ENCODE data around the gene MYO1C. TPM values are rescaled to one million over a fixed set of nuclear protein-coding genes. Genes with fewer than 3 reads are reported as not detected.
A peak's percentile ranks its signal among the peaks of the same experiment; 100 is the strongest.

MYO1C gene
- total RNA-seq, 4 donors from 2014 or later: 103 to 145 (median 121) TPM

- peak overlapping the region in 2 of 3 donors; percentile 78 to 97 for H3K27ac ChIP-seq
- WGBS, 2 donors: 68 to 70% methylated on average over 21 to 23 of the region's 23 CpGs
- H3K36me3 ChIP-seq: peaks cover 9 to 15% of the 10 kb centered on the region in 2 donors
- H3K4me3 ChIP-seq (replicated peaks in 1 of 3): no peak overlapping the region
- no peaks in the 10 kb centered on the region for H3K27me3 ChIP-seq
- TF ChIP-seq CTCF (IDR thresholded peaks at IDR 0.05) (no peak), POLR2A (IDR thresholded peaks at IDR 0.05) (no peak)
- intact Hi-C loops (cut with DNase I): no loop called here
- DNase-seq: no peak
- H3K4me1 ChIP-seq: peaks cover 38 to 64% of the 10 kb centered on the region in 2 donors
- H3K9me3 ChIP-seq: no peaks in the 10 kb centered on the region
Measured at GRCh38 chr17:1493291-1493980, 950 bp upstream of the MYO1C start.

GRCh38 chr17:1491443-1492248 is 840 bp downstream of the MYO1C start:
- Histone ChIP-seq H3K4me3 (replicated peaks in 1 of 3) (peak overlapping the region; percentile 40 to 68 (median 50)), H3K9me3 (no peaks in the 10 kb centered on the region), H3K4me1 (peaks cover 53 to 76% of the 10 kb centered on the region in 2 donors), H3K36me3 (peaks cover 6 to 9% of the 10 kb centered on the region in 2 donors), H3K27me3 (no peaks in the 10 kb centered on the region), H3K27ac (peak overlapping the region; percentile 76 to 97 (median 78))
- 5 to 9% methylated on average over 9 to 19 of the region's 94 CpGs for WGBS, 2 donors
- intact Hi-C loops (cut with DNase I): no loop called here
- no peak for TF ChIP-seq CTCF (IDR thresholded peaks at IDR 0.05)
- TF ChIP-seq POLR2A (IDR thresholded peaks at IDR 0.05): peak in 1 of 2 donors; percentile 47
- DNase-seq: peak; percentile 61 to 66

GRCh38 chr17:1490643-1491442 is 1.6 kb downstream of the MYO1C start:
- Histone ChIP-seq H3K9me3 (no peaks in the 10 kb centered on the region), H3K4me1 (peaks cover 52 to 75% of the 10 kb centered on the region in 2 donors), H3K36me3 (peaks cover 3% of the 10 kb centered on the region in 2 donors), H3K27me3 (no peaks in the 10 kb centered on the region), H3K27ac (peak overlapping the region; percentile 54 to 80 (median 74)), H3K4me3 (replicated peaks in 1 of 3) (peak overlapping the region; percentile 40 to 68 (median 50))
- WGBS, 2 donors: 2 to 5% methylated on average over 16 to 31 of the region's 52 CpGs
- intact Hi-C loops (cut with DNase I): no loop called here
- DNase-seq: peak; percentile 63 to 64
- TF ChIP-seq POLR2A (IDR thresholded peaks at IDR 0.05) (peak in 1 of 2 donors; percentile 62), CTCF (IDR thresholded peaks at IDR 0.05) (no peak)

- DNase-seq: no peak
- H3K36me3 ChIP-seq: no peaks in the 10 kb centered on the region
- H3K9me3 ChIP-seq: no peaks in the 10 kb centered on the region
- H3K27me3 ChIP-seq: no peaks in the 10 kb centered on the region
- peaks cover 46 to 66% of the 10 kb centered on the region in 2 donors for H3K4me1 ChIP-seq
- H3K27ac ChIP-seq: peak overlapping the region; percentile 86 to 98 (median 94)
- intact Hi-C loops (cut with DNase I): no loop called here
- WGBS, 2 donors: 78 to 85% methylated on average over 3 to 7 of the region's 7 CpGs
- TF ChIP-seq CTCF (IDR thresholded peaks at IDR 0.05): no peak
- TF ChIP-seq POLR2A (IDR thresholded peaks at IDR 0.05): no peak
- H3K4me3 ChIP-seq (replicated peaks in 1 of 3): no peak overlapping the region
Measured at GRCh38 chr17:1488826-1489270, 3.6 kb downstream of the MYO1C start.

Measured in thyroid gland (tissue), 4 donors.